Inflammatory macrophage treated with lipopolysaccharide for 1 hour (primary cell): Measurements from ENCODE around the gene LUZP2.
"Not testable (repeated sequence)": the region's sequence is repeated elsewhere in the genome, so short reads cannot be mapped to it uniquely, and the experiment has no call there.

Experiments
- DNase-seq, 2 donors: peaks; one replicate each; pipeline ENCODE4 v3.0.0-alpha.2; 2020 to 2022

Gene LUZP2

GRCh38 chr11:24842308-24842707, 345.5 kb downstream of the LUZP2 start:
- DNase-seq = no peak

- no peak for DNase-seq
These were observed 347.6 kb downstream of the LUZP2 start for GRCh38 chr11:24844406-24844805.

- DNase-seq = no peak
These were observed 352.0 kb downstream of the LUZP2 start for GRCh38 chr11:24848857-24849256.

GRCh38 chr11:24855951-24856350, 359.1 kb downstream of the LUZP2 start:
- DNase-seq = no peak

- DNase-seq = no peak
These were observed 363.0 kb downstream of the LUZP2 start for GRCh38 chr11:24859801-24860300.

GRCh38 chr11:24861440-24861839, 364.6 kb downstream of the LUZP2 start:
- DNase-seq = no peak

GRCh38 chr11:24866743-24867142, 369.9 kb downstream of the LUZP2 start:
- DNase-seq = no peak

- DNase-seq = no peak
These were observed 373.2 kb downstream of the LUZP2 start for GRCh38 chr11:24870048-24870447.

GRCh38 chr11:24872186-24872585, 375.3 kb downstream of the LUZP2 start:
- no peak for DNase-seq

GRCh38 chr11:24872651-24873311, 375.9 kb downstream of the LUZP2 start:
- DNase-seq = no peak

- no peak for DNase-seq
These were observed 384.1 kb downstream of the LUZP2 start for GRCh38 chr11:24880962-24881361.

- no peak for DNase-seq
These were observed 388.8 kb downstream of the LUZP2 start for GRCh38 chr11:24885580-24886173.

- DNase-seq = no peak
These were observed 390.2 kb downstream of the LUZP2 start for GRCh38 chr11:24886880-24887619.

- no peak for DNase-seq
These were observed 393.6 kb downstream of the LUZP2 start for GRCh38 chr11:24890426-24890825.

- not testable (repeated sequence) for DNase-seq
These were observed 395.1 kb downstream of the LUZP2 start for GRCh38 chr11:24891845-24892492.

GRCh38 chr11:24896118-24896835, 399.4 kb downstream of the LUZP2 start:
- no peak for DNase-seq

- no peak for DNase-seq
These were observed 403.7 kb downstream of the LUZP2 start for GRCh38 chr11:24900514-24900913.

GRCh38 chr11:24900960-24901549, 404.2 kb downstream of the LUZP2 start:
- DNase-seq = no peak

- DNase-seq = no peak
These were observed 406.7 kb downstream of the LUZP2 start for GRCh38 chr11:24903555-24903954.

GRCh38 chr11:24925091-24925490, 428.2 kb downstream of the LUZP2 start:
- DNase-seq = no peak

GRCh38 chr11:24932110-24933000, 435.5 kb downstream of the LUZP2 start:
- no peak for DNase-seq
